Measurements from ENCODE around the gene EMC1.
A peak's percentile ranks its signal among the peaks of the same experiment; 100 is the strongest.
"Not testable (repeated sequence)": the region's sequence is repeated elsewhere in the genome, so short reads cannot be mapped to it uniquely, and the experiment has no call there.

Gene EMC1

GRCh38 chr1:19272064-19272463 is 20.7 kb upstream of the EMC1 start:
- H3K36me3 Mint-ChIP-seq = peaks cover 6% of the 10 kb centered on the region
- H3K27me3 Mint-ChIP-seq = peaks cover 9% of the 10 kb centered on the region
- H3K4me3 Mint-ChIP-seq = no peak overlapping the region
- peaks cover 4% of the 10 kb centered on the region for H3K9me3 Mint-ChIP-seq (ENCODE audit: low read depth)
- H3K27ac Mint-ChIP-seq = no peak overlapping the region
- peaks cover 6% of the 10 kb centered on the region for H3K4me1 Mint-ChIP-seq (ENCODE audit: low read depth)

GRCh38 chr1:19270343-19270730 is 19.0 kb upstream of the EMC1 start:
- H3K4me1 Mint-ChIP-seq (ENCODE audit: low read depth) = not testable (repeated sequence)

GRCh38 chr1:19269427-19270342 is 18.4 kb upstream of the EMC1 start:
- H3K4me1 Mint-ChIP-seq (ENCODE audit: low read depth); H3K27ac Mint-ChIP-seq; H3K36me3 Mint-ChIP-seq; H3K4me3 Mint-ChIP-seq; H3K9me3 Mint-ChIP-seq (ENCODE audit: low read depth); H3K27me3 Mint-ChIP-seq: not testable (repeated sequence)

More at GRCh38 chr1:19270343-19270730, 19.0 kb upstream of the EMC1 start:
- not testable (repeated sequence) for H3K27me3 Mint-ChIP-seq; H3K9me3 Mint-ChIP-seq (ENCODE audit: low read depth); H3K36me3 Mint-ChIP-seq; H3K27ac Mint-ChIP-seq; H3K4me3 Mint-ChIP-seq

GRCh38 chr1:19268445-19268844 is 17.1 kb upstream of the EMC1 start:
- Mint-ChIP-seq H3K9me3 (ENCODE audit: low read depth) (no peaks in the 10 kb centered on the region), H3K36me3 (peaks cover 5% of the 10 kb centered on the region), H3K27ac (no peak overlapping the region), H3K4me3 (no peak overlapping the region), H3K27me3 (peaks cover 6% of the 10 kb centered on the region), H3K4me1 (ENCODE audit: low read depth) (peaks cover 4% of the 10 kb centered on the region)

GRCh38 chr1:19262744-19263143 is 11.4 kb upstream of the EMC1 start:
- H3K36me3 Mint-ChIP-seq = peaks cover 2% of the 10 kb centered on the region
- H3K27me3 Mint-ChIP-seq = no peaks in the 10 kb centered on the region
- no peak overlapping the region for H3K27ac Mint-ChIP-seq
- no peaks in the 10 kb centered on the region for H3K4me1 Mint-ChIP-seq (ENCODE audit: low read depth)
- no peak overlapping the region for H3K4me3 Mint-ChIP-seq
- H3K9me3 Mint-ChIP-seq (ENCODE audit: low read depth) = no peaks in the 10 kb centered on the region

GRCh38 chr1:19262047-19262446 is 10.7 kb upstream of the EMC1 start:
- H3K27me3 Mint-ChIP-seq = no peaks in the 10 kb centered on the region
- no peak overlapping the region for H3K27ac Mint-ChIP-seq
- H3K9me3 Mint-ChIP-seq (ENCODE audit: low read depth) = no peaks in the 10 kb centered on the region
- H3K36me3 Mint-ChIP-seq = peaks cover 4% of the 10 kb centered on the region
- H3K4me1 Mint-ChIP-seq (ENCODE audit: low read depth) = peaks cover 3% of the 10 kb centered on the region
- H3K4me3 Mint-ChIP-seq = no peak overlapping the region

- H3K9me3 Mint-ChIP-seq (ENCODE audit: low read depth) = no peaks in the 10 kb centered on the region
- peak overlapping the region; percentile 34 for H3K27ac Mint-ChIP-seq
- H3K4me3 Mint-ChIP-seq = no peak overlapping the region
- H3K4me1 Mint-ChIP-seq (ENCODE audit: low read depth) = peaks cover 7% of the 10 kb centered on the region
- peaks cover 2% of the 10 kb centered on the region for H3K36me3 Mint-ChIP-seq
- no peaks in the 10 kb centered on the region for H3K27me3 Mint-ChIP-seq
These were observed 9.2 kb upstream of the EMC1 start for GRCh38 chr1:19260211-19261138.

GRCh38 chr1:19258353-19258752 is 7.0 kb upstream of the EMC1 start:
- Mint-ChIP-seq H3K27ac (peak overlapping the region; percentile 22), H3K4me1 (ENCODE audit: low read depth) (peaks cover 21% of the 10 kb centered on the region), H3K27me3 (no peaks in the 10 kb centered on the region), H3K4me3 (no peak overlapping the region), H3K36me3 (peaks cover 2% of the 10 kb centered on the region), H3K9me3 (ENCODE audit: low read depth) (no peaks in the 10 kb centered on the region)

GRCh38 chr1:19257178-19257914 is 6.0 kb upstream of the EMC1 start:
- peaks cover 2% of the 10 kb centered on the region for H3K36me3 Mint-ChIP-seq
- H3K27ac Mint-ChIP-seq = peak overlapping the region; percentile 66
- no peak overlapping the region for H3K4me3 Mint-ChIP-seq

GRCh38 chr1:19256301-19256700 is 5.0 kb upstream of the EMC1 start:
- not testable (repeated sequence) for H3K36me3 Mint-ChIP-seq; H3K27ac Mint-ChIP-seq; H3K9me3 Mint-ChIP-seq (ENCODE audit: low read depth); H3K4me3 Mint-ChIP-seq; H3K27me3 Mint-ChIP-seq
- H3K4me1 Mint-ChIP-seq (ENCODE audit: low read depth) = peaks cover 27% of the 10 kb centered on the region

More at GRCh38 chr1:19257178-19257914, 6.0 kb upstream of the EMC1 start:
- H3K9me3 Mint-ChIP-seq (ENCODE audit: low read depth) = no peaks in the 10 kb centered on the region
- peaks cover 27% of the 10 kb centered on the region for H3K4me1 Mint-ChIP-seq (ENCODE audit: low read depth)
- H3K27me3 Mint-ChIP-seq = no peaks in the 10 kb centered on the region

- Mint-ChIP-seq H3K4me3 (no peak overlapping the region), H3K36me3 (peaks cover 2% of the 10 kb centered on the region), H3K4me1 (ENCODE audit: low read depth) (peaks cover 32% of the 10 kb centered on the region), H3K9me3 (ENCODE audit: low read depth) (no peaks in the 10 kb centered on the region), H3K27ac (peak overlapping the region; percentile 46), H3K27me3 (no peaks in the 10 kb centered on the region)
These were observed 4.0 kb upstream of the EMC1 start for GRCh38 chr1:19255288-19255687.

- peak overlapping the region; percentile 46 for H3K27ac Mint-ChIP-seq
- H3K9me3 Mint-ChIP-seq (ENCODE audit: low read depth) = no peaks in the 10 kb centered on the region
- peaks cover 40% of the 10 kb centered on the region for H3K4me1 Mint-ChIP-seq (ENCODE audit: low read depth)
- no peaks in the 10 kb centered on the region for H3K27me3 Mint-ChIP-seq
- H3K4me3 Mint-ChIP-seq = peak overlapping the region; percentile 99
- peaks cover 2% of the 10 kb centered on the region for H3K36me3 Mint-ChIP-seq
These were observed 3.1 kb upstream of the EMC1 start for GRCh38 chr1:19254416-19254815.

GRCh38 chr1:19250629-19251304 is 557 bp downstream of the EMC1 start:
- H3K9me3 Mint-ChIP-seq (ENCODE audit: low read depth) = no peaks in the 10 kb centered on the region
- peak overlapping the region; percentile 100 for H3K27ac Mint-ChIP-seq
- peaks cover 35% of the 10 kb centered on the region for H3K4me1 Mint-ChIP-seq (ENCODE audit: low read depth)
- H3K27me3 Mint-ChIP-seq = no peaks in the 10 kb centered on the region
- H3K36me3 Mint-ChIP-seq = no peaks in the 10 kb centered on the region
- H3K4me3 Mint-ChIP-seq = peak overlapping the region; percentile 99
